ENCODE data around the gene NEK4. TPM values are rescaled to one million over a fixed set of nuclear protein-coding genes. Genes with fewer than 3 reads are reported as not detected.
A peak's percentile ranks its signal among the peaks of the same experiment; 100 is the strongest.

NEK4 gene
- total RNA-seq, 1 donor from 2014 or later, result 15.1 TPM

- Histone ChIP-seq H4K20me1 (ENCODE audit: insufficient read depth, low read length) (peaks cover 52% of the 10 kb centered on the region), H3K4me3 (ENCODE audit: insufficient read depth, low read depth, low read length) (peak within 1 kb of the TSS; percentile 100), H2AFZ (ENCODE audit: low read depth, low read length) (peak within 1 kb of the TSS; percentile 70), H3K4me2 (ENCODE audit: low read length) (peak within 1 kb of the TSS; percentile 93), H3K27ac (ENCODE audit: low read depth, low read length) (peak within 1 kb of the TSS; percentile 94), H3K4me1 (ENCODE audit: insufficient read depth, low read length) (peaks cover 44% of the 10 kb centered on the region), H3K36me3 (ENCODE audit: insufficient read depth, low read length) (peaks cover 45% of the 10 kb centered on the region), H3K9me3 (ENCODE audit: insufficient read depth, low read depth, low read length) (no peaks in the 10 kb centered on the region), H3K9ac (ENCODE audit: low read length) (peak within 1 kb of the TSS; percentile 99), H3K79me2 (ENCODE audit: insufficient read depth, low read length) (peaks cover 95% of the 10 kb centered on the region), H3K27me3 (ENCODE audit: insufficient read depth, low read length) (no peaks in the 10 kb centered on the region)
- DNase-seq (ENCODE audit: low read depth), result peak; percentile 93
- FAIRE-seq, result no peak
- peaks cover 25% of the 10 kb centered on the region for H3K36me3 Mint-ChIP-seq (ENCODE audit: low read depth, unreplicated experiment)
- H3K27ac Mint-ChIP-seq (ENCODE audit: unreplicated experiment), result peak within 1 kb of the TSS; percentile 91
- H3K9me3 Mint-ChIP-seq (ENCODE audit: unreplicated experiment), result no peaks in the 10 kb centered on the region
- peaks cover 46% of the 10 kb centered on the region for H3K4me1 Mint-ChIP-seq (ENCODE audit: low read depth, unreplicated experiment)
- TF ChIP-seq EZH2 (IDR thresholded peaks at IDR 0.05; ENCODE audit: insufficient read depth, low read length), result no peak
- TF ChIP-seq CTCF (IDR thresholded peaks at IDR 0.05; ENCODE audit: insufficient read depth, low read depth, low read length), result no peak
- H3K4me3 Mint-ChIP-seq (ENCODE audit: unreplicated experiment), result peak within 1 kb of the TSS; percentile 99
- no peaks in the 10 kb centered on the region for H3K27me3 Mint-ChIP-seq (ENCODE audit: low read depth, unreplicated experiment)
Observed at GRCh38 chr3:52685709-52686691, 84.7 kb downstream of the NEK4 start, which contains the start of the genes GNL3 and PBRM1. GNL3 (plus strand) TSS chr3:52686032; CDS start chr3:52686093, 61 bp downstream. PBRM1 (minus strand) TSS chr3:52685913.

- H3K27ac Mint-ChIP-seq (ENCODE audit: unreplicated experiment), result peak overlapping the region; percentile 83
- H3K27me3 ChIP-seq (ENCODE audit: insufficient read depth, low read length), result no peaks in the 10 kb centered on the region
- FAIRE-seq (no peak), DNase-seq (ENCODE audit: low read depth) (no peak)
- no peaks in the 10 kb centered on the region for H3K9me3 Mint-ChIP-seq (ENCODE audit: unreplicated experiment)
- peak overlapping the region; percentile 99 for H3K9ac ChIP-seq (ENCODE audit: low read length)
- peaks cover 96% of the 10 kb centered on the region for H3K79me2 ChIP-seq (ENCODE audit: insufficient read depth, low read length)
- peaks cover 47% of the 10 kb centered on the region for H4K20me1 ChIP-seq (ENCODE audit: insufficient read depth, low read length)
- H3K4me3 ChIP-seq (ENCODE audit: insufficient read depth, low read depth, low read length), result peak overlapping the region; percentile 100
- peaks cover 46% of the 10 kb centered on the region for H3K4me1 Mint-ChIP-seq (ENCODE audit: low read depth, unreplicated experiment)
- peak overlapping the region; percentile 95 for H3K4me3 Mint-ChIP-seq (ENCODE audit: unreplicated experiment)
- peak overlapping the region; percentile 93 for H3K4me2 ChIP-seq (ENCODE audit: low read length)
- H2AFZ ChIP-seq (ENCODE audit: low read depth, low read length), result peak overlapping the region; percentile 52
- H3K27me3 Mint-ChIP-seq (ENCODE audit: low read depth, unreplicated experiment), result no peaks in the 10 kb centered on the region
- H3K9me3 ChIP-seq (ENCODE audit: insufficient read depth, low read depth, low read length), result no peaks in the 10 kb centered on the region
- peaks cover 42% of the 10 kb centered on the region for H3K36me3 ChIP-seq (ENCODE audit: insufficient read depth, low read length)
- H3K36me3 Mint-ChIP-seq (ENCODE audit: low read depth, unreplicated experiment), result peaks cover 19% of the 10 kb centered on the region
- TF ChIP-seq CTCF (IDR thresholded peaks at IDR 0.05; ENCODE audit: insufficient read depth, low read depth, low read length) (no peak), EZH2 (IDR thresholded peaks at IDR 0.05; ENCODE audit: insufficient read depth, low read length) (no peak)
- H3K27ac ChIP-seq (ENCODE audit: low read depth, low read length), result peak overlapping the region; percentile 94
- H3K4me1 ChIP-seq (ENCODE audit: insufficient read depth, low read length), result peaks cover 44% of the 10 kb centered on the region
Observed at GRCh38 chr3:52685285-52685708, 85.4 kb downstream of the NEK4 start.

Measured in astrocyte (in vitro differentiated cells and primary cell).